Activated T-helper 1 cell treated with anti-CD3 and anti-CD28 coated beads, Interleukin-12 subunit alpha, Interleukin-12 subunit beta, Interleukin-2, Interleukin-4 antibody, amounts not matched to agents 30 ng/mL and 10 ng/mL and 1 ng/mL, durations not matched to agents 14 hours and 24 hours and 36 hours (primary cell): Measurements from ENCODE around the gene B4GAT1. TPM values are rescaled to one million over a fixed set of nuclear protein-coding genes. Genes with fewer than 3 reads are reported as not detected.
"Not testable (repeated sequence)": the region's sequence is repeated elsewhere in the genome, so short reads cannot be mapped to it uniquely, and the experiment has no call there.

ENCODE experiments used
- DNase-seq: peaks from one replicate; pipeline ENCODE4 v3.0.0; 2021; ENCODE audit warnings: low spot score
- H3K27ac Mint-ChIP-seq: one replicate; pipeline ENCODE4 v1.8.0; 2021; ENCODE audit warnings: mild to moderate bottlenecking, mixed read lengths
- H3K27me3 Mint-ChIP-seq: one replicate; pipeline ENCODE4 v1.8.0; 2022; ENCODE audit warnings: mild to moderate bottlenecking, moderate library complexity, mixed read lengths; ENCODE audit not compliant: insufficient read depth
- H3K36me3 Mint-ChIP-seq: one replicate; pipeline ENCODE4 v1.8.0; 2021; ENCODE audit warnings: low read depth, mixed read lengths
- H3K4me1 Mint-ChIP-seq: one replicate; pipeline ENCODE4 v1.8.0; 2021; ENCODE audit warnings: low read depth, mixed read lengths
- H3K4me3 Mint-ChIP-seq: one replicate; pipeline ENCODE4 v1.8.0; 2021; ENCODE audit warnings: mild to moderate bottlenecking, moderate library complexity, mixed read lengths
- H3K9me3 Mint-ChIP-seq: one replicate; pipeline ENCODE4 v1.8.0; 2021; ENCODE audit warnings: mixed read lengths
- intact Hi-C: fragments of 100-400 bp; cut with micrococcal nuclease; formaldehyde crosslinking; loops from one replicate; pipeline ENCODE4 v1.15.1; 2024
- total RNA-seq: library from RNA; stranded (reverse); gene quantifications from 2 replicates; pipeline ENCODE4 v1.2.3, GENCODE V29; 2022

The B4GAT1 gene
- 10.6 and 12.1 TPM in 2 replicates for total RNA-seq

DNA sequence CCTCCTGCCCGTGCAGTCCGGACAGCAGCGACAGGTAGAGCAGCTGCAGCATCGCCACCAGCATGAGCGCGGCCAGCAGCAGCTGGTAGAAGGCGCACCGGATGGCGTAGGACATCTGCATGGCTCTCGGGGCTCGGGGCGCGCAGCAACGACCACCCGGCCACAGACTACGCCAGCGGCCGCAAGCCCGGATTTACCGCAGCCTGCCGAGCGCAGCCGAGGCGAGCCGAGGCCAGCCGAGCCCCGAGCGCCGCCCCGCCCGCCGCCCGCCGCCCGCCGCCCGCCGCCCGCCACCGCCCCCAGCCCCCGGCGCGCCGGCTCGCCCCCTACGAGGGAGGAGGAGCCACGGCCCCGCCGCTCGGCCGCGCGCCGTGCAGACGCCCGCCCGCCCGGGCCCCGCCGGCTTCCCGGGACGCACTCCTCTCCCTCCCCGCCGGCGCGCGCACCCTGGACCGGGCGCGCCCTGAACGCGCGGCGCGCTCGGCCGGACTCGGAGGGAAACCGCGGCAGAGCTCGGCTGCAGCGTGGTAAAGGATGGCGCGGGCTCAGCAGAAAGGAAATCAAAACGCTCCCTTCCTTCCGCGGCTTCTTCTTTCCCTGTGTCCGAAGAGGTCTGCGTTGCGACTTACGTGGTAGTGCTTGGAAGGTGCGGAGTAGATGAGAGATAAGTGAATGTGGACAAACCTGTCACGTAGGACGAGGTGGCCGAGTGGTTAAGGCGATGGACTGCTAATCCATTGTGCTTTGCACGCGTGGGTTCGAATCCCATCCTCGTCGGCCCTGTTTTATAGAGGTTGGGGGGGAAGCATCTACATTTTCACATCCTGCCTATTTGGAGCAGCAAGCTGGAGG lies at the start of gene B4GAT1:
TSS of gene B4GAT1 (minus strand) at position 205 of the 852 bp plus-strand sequence. CDS start at position 121, 84 bp downstream.
- Mint-ChIP-seq H3K9me3 (no peaks in the 10 kb centered on the region), H3K4me1 (peaks cover 46% of the 10 kb centered on the region), H3K4me3 (peak within 1 kb of the TSS; percentile 97), H3K27ac (peak within 1 kb of the TSS; percentile 99), H3K36me3 (peaks cover 5% of the 10 kb centered on the region), H3K27me3 (peaks cover 2% of the 10 kb centered on the region)
- DNase-seq: peak; percentile 76
- intact Hi-C loops: loop anchor here (1.0 to 10.0 kb wide), 7 partner anchors 17 to 495 kb away; partner anchors contain the start of genes CFL1, RAB1B, RBM4 and RCE1

DNA sequence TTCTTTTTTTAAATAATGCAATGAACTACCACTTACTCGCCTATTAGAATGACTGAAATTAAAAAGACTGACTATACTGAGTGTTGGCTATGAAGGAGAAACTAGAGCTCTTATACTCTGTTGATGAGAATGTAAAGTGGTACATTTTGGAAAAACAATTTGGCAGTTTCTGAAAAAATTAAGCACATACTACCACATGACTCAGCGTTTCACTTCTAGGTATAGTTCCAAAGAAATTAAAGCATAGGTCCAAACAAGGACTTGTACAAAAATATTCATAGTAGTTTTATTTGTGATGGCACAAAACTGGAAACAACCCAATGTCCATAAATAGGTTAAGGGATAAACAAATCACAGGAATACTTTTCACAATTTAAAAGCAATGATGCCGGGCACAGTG lies 46.5 kb upstream of the B4GAT1 start:
- Mint-ChIP-seq H3K27me3 (peaks cover 5% of the 10 kb centered on the region), H3K4me1 (no peaks in the 10 kb centered on the region), H3K36me3 (no peaks in the 10 kb centered on the region), H3K4me3 (no peak overlapping the region), H3K27ac (no peak overlapping the region), H3K9me3 (no peaks in the 10 kb centered on the region)
- no peak for DNase-seq
- intact Hi-C loops: no loop called here

DNA sequence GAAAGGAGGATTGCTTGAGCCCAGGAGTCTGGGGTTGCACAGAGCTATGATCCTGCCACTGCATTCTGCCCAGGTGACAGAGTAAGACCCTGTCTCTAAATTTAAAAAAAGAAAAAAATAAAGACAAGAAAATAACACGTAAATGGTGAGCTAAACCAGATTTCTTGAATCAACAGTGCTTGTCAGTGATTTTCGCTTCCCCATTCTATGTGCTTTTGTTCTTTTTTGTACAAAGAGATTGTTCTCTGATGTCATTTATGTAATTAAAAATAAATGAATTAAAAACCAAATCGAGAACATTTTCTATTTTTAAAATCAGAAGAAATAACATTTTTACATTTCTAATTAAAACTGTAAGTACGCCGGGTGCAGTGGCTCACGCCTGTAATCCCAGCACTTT lies 43.9 kb upstream of the B4GAT1 start:
- no peak for DNase-seq
- H3K27ac Mint-ChIP-seq: no peak overlapping the region

GRCh38 chr11:66388780-66389386 lies 41.5 kb upstream of the B4GAT1 start:
- Mint-ChIP-seq H3K4me1 (peaks cover 10% of the 10 kb centered on the region), H3K4me3 (no peak overlapping the region), H3K27ac (no peak overlapping the region), H3K27me3 (peaks cover 4% of the 10 kb centered on the region), H3K36me3 (no peaks in the 10 kb centered on the region), H3K9me3 (no peaks in the 10 kb centered on the region)
- intact Hi-C loops: loop anchor here (1.0 to 5.0 kb wide), 3 partner anchors 42 to 288 kb away; partner anchors contain the start of genes B4GAT1, BRMS1 and RBM4B
- peak; percentile 65 for DNase-seq

More for the DNA sequence above, 43.9 kb upstream of the B4GAT1 start:
- intact Hi-C loops: no loop called here
- H3K27me3 Mint-ChIP-seq: peaks cover 5% of the 10 kb centered on the region
- peaks cover 4% of the 10 kb centered on the region for H3K4me1 Mint-ChIP-seq
- H3K4me3 Mint-ChIP-seq: no peak overlapping the region
- no peaks in the 10 kb centered on the region for H3K36me3 Mint-ChIP-seq
- no peaks in the 10 kb centered on the region for H3K9me3 Mint-ChIP-seq

DNA sequence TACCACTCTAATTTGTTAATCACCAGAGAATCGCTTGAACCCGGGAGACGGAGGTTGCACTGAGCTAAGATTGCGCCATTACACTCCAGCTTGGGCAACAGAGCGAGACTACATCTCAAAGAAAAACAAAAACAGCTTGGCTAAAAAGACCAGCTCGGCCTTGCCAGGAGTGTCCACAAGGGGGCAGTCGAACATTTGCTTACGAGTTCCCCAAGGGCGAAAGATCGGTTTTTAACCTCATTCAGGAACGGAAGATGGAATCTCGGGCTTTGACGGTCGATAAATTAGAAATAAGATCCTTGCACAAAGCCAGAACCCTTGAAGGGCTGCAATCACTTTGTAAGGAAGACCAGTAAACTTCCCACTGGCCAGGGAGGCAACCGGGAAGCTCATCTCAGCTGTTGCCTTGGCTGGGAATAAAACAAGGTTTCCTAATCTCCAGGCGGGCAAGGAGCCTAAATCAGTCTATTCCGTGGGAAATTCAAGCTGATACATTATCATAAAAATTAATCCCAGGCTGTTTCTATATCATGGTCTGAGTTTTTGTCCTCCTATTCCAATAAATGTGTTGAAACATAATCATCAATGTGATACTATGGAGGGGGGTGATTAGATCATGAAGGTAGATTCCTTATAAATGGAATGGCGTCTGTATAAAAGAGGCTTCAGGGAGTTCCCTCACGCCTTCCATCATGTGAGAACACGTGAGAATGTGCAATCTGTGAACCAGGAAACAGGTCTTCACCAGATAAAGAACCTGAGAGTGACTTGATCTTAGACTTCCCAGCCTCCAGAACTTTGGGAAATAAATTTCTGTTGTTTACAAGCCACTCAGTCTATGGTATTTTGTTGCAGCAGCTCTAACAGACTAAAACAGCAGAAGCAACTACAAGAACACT lies 39.0 kb upstream of the B4GAT1 start:
- peaks cover 2% of the 10 kb centered on the region for H3K27me3 Mint-ChIP-seq
- H3K36me3 Mint-ChIP-seq: no peaks in the 10 kb centered on the region
- intact Hi-C loops: loop anchor here (1.0 to 5.0 kb wide), 4 partner anchors 14 to 291 kb away; partner anchors contain the start of genes B4GAT1, BRMS1 and RBM4B
- H3K9me3 Mint-ChIP-seq: no peaks in the 10 kb centered on the region
- peak overlapping the region; percentile 2 for H3K27ac Mint-ChIP-seq
- peaks cover 10% of the 10 kb centered on the region for H3K4me1 Mint-ChIP-seq
- no peak overlapping the region for H3K4me3 Mint-ChIP-seq
- peak; percentile 71 for DNase-seq

DNA sequence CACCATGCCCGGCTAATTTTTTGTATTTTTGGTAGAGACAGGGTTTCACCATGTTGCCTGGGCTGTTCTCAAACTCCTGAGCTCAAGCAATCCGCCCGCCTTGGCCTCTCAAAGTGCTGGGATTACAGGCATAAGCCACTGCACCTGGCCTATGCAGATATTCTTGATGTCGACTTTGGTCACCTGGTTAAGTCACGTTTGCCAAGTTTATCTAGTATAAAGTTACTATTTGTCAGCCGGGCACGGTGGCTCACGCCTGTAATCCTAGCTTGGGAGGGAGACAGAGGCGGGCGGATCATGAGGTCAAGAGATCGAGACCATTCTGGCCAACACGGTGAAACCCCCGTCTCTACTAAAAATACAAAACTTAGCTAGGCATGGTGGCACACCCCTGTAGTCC lies 36.9 kb upstream of the B4GAT1 start:
- H3K9me3 Mint-ChIP-seq: not testable (repeated sequence)

DNA sequence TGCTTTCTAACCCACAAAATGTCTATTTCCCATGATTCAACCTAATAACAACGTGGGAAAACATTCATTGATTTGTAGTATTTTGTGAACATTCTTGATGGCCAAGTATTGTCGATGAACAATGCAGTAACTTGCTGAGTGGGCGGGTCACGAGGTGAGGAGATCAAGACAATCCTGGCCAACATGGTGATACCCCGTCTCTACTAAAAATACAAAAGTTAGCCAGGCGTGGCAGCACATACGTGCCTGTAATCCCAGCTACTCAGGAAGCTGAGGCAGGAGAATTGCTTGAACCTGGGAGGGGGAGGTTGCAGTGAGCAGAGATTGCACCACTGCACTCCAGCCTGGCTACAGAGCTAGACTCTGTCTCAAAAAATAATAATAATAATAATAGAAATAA lies 32.8 kb upstream of the B4GAT1 start:
- H3K27ac Mint-ChIP-seq, H3K36me3 Mint-ChIP-seq, H3K27me3 Mint-ChIP-seq, H3K4me1 Mint-ChIP-seq, intact Hi-C loops, H3K9me3 Mint-ChIP-seq, H3K4me3 Mint-ChIP-seq, DNase-seq: not testable (repeated sequence)

More for the DNA sequence above, 36.9 kb upstream of the B4GAT1 start:
- DNase-seq, intact Hi-C loops, H3K36me3 Mint-ChIP-seq, H3K27ac Mint-ChIP-seq, H3K4me3 Mint-ChIP-seq, H3K27me3 Mint-ChIP-seq: not testable (repeated sequence)
- H3K4me1 Mint-ChIP-seq: peaks cover 13% of the 10 kb centered on the region

- DNase-seq, H3K9me3 Mint-ChIP-seq, intact Hi-C loops, H3K27me3 Mint-ChIP-seq, H3K4me3 Mint-ChIP-seq, H3K27ac Mint-ChIP-seq, H3K4me1 Mint-ChIP-seq, H3K36me3 Mint-ChIP-seq: not testable (repeated sequence)
Measured at GRCh38 chr11:66373690-66374287, 26.4 kb upstream of the B4GAT1 start.

- Mint-ChIP-seq H3K9me3 (no peaks in the 10 kb centered on the region), H3K4me1 (peaks cover 9% of the 10 kb centered on the region), H3K36me3 (peaks cover 4% of the 10 kb centered on the region), H3K4me3 (no peak overlapping the region), H3K27ac (no peak overlapping the region), H3K27me3 (peaks cover 5% of the 10 kb centered on the region)
- no peak for DNase-seq
- intact Hi-C loops: no loop called here
Measured at GRCh38 chr11:66373265-66373664, 25.8 kb upstream of the B4GAT1 start.

- peaks cover 6% of the 10 kb centered on the region for H3K36me3 Mint-ChIP-seq
- DNase-seq: peak; percentile 71
- peak within 1 kb of the TSS; percentile 89 for H3K4me3 Mint-ChIP-seq
- no peaks in the 10 kb centered on the region for H3K9me3 Mint-ChIP-seq
- peaks cover 3% of the 10 kb centered on the region for H3K27me3 Mint-ChIP-seq
- peaks cover 9% of the 10 kb centered on the region for H3K4me1 Mint-ChIP-seq
- intact Hi-C loops: loop anchor here (1.0 kb wide), 3 partner anchors 14 to 60 kb away; partner anchors contain the start of gene BRMS1
- peak within 1 kb of the TSS; percentile 86 for H3K27ac Mint-ChIP-seq
Measured at GRCh38 chr11:66371627-66372415, 24.4 kb upstream of the B4GAT1 start, which contains the start of gene SLC29A2. TSS of gene SLC29A2 (minus strand) at chr11:66371760. CDS start at chr11:66371591, 169 bp downstream.

DNA sequence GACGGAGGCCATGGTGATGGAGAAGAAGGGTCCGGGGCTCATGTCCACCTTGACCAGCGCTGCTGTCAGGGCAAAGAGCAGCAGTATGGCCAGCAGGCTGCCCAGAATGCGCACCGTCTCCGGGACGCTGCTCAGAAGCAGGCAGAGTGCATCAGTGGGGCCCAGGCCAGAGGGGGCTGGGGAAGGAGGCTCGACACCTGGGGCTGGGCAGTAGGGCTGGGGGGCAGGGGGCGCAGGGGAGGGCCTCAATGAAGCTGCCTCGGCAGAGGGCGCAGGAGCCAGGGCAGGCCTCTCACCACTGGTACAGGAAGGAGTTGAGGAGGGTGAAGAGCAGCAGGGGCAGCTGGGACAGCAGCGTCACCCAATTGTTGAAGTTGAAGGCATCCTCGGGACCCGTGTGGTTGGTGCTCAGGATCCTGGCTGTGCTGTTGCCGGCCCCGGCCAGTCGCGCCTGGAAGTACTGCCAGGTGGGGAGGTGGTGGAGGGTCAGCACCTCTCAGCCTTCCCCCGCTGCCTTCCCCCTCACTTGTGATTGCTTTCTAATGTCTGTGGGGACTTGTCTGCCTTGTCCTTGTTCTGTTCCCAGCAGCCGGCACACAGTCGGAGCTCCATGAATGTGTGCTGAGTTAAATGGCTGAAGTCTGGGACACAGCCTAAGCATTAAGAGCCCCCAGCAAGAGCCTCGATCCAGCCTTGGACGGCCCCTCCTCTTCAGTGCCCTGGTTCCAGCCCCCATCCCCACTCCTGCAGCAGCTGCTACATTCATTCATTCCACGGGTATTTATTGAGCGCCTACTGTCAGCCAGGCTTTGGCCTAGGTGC lies 21.9 kb upstream of the B4GAT1 start:
- H3K27me3 Mint-ChIP-seq: peaks cover 3% of the 10 kb centered on the region
- no peak for DNase-seq
- peaks cover 9% of the 10 kb centered on the region for H3K4me1 Mint-ChIP-seq
- H3K9me3 Mint-ChIP-seq: no peaks in the 10 kb centered on the region
- H3K27ac Mint-ChIP-seq: no peak overlapping the region
- intact Hi-C loops: no loop called here
- H3K4me3 Mint-ChIP-seq: peak overlapping the region; percentile 88
- H3K36me3 Mint-ChIP-seq: peaks cover 6% of the 10 kb centered on the region
